SK-N-SH (cell line): ENCODE data around the gene LTBP2. TPM values are rescaled to one million over a fixed set of nuclear protein-coding genes. Genes with fewer than 3 reads are reported as not detected.

Source experiments
- CTCF ChIA-PET: fragments of 300-600, 350-600 bp; formaldehyde crosslinking; extraction: SDS; loops from one replicate; lab custom pipeline; 2021; lab: Yijun Ruan, JAX
- POLR2A ChIA-PET: fragments of 350-600 bp; sonication (Branson Sonifier 250); formaldehyde crosslinking; extraction: SDS; loops from one replicate; lab custom pipeline; 2020; ENCODE audit warnings: antibody characterized with exemption, inconsistent platforms; lab: Yijun Ruan, JAX
- DNase-seq: peaks from one replicate; pipeline ENCODE4 v3.0.0; 2012
- H2AFZ ChIP-seq: fragments of 200-600 bp; sonication (generic); 2 replicates; pipeline ENCODE4 v1.8.1; 2016; ENCODE audit warnings: antibody characterized with exemption, mild to moderate bottlenecking, low read depth
- H3F3A ChIP-seq: fragments of 200-600 bp; sonication (generic); replicated peaks from 2 replicates; pipeline ENCODE3; 2016; ENCODE audit warnings: antibody characterized with exemption, mild to moderate bottlenecking; ENCODE audit not compliant: insufficient read depth
- H3K27ac ChIP-seq, 2 experiments: fragments of 200-500 bp in 1 of 2; fragments of 200-600 bp in 1 of 2; sonication (Bioruptor generic) in 1 of 2; sonication (generic), shearing (Covaris generic) in 1 of 2; 2 replicates each; pipeline versions ENCODE4 v1.5.1 to v1.6.1; 2014 to 2016; ENCODE audit warnings: low read depth in 2 of 2, inconsistent platforms in 1 of 2, low read length in 1 of 2, mild to moderate bottlenecking in 1 of 2, mixed read lengths in 1 of 2
- H3K27me3 ChIP-seq: fragments of 200-600 bp; sonication (generic), shearing (Covaris generic); 2 replicates; pipeline ENCODE4 v1.6.1; 2016; ENCODE audit warnings: mixed run types; ENCODE audit not compliant: insufficient read depth
- H3K36me3 ChIP-seq, 2 experiments: fragments of 200-500 bp in 1 of 2; fragments of 200-600 bp in 1 of 2; sonication (Bioruptor generic) in 1 of 2; sonication (generic) in 1 of 2; replicated peaks in 1 of 2; 2 replicates each; pipeline versions ENCODE3 to v1.5.1; 2014 to 2016; ENCODE audit warnings: low read length in 1 of 2, mild to moderate bottlenecking in 1 of 2; ENCODE audit not compliant: insufficient read depth in 2 of 2, control insufficient read depth in 1 of 2
- H3K4me1 ChIP-seq, 2 experiments: fragments of 200-500 bp in 1 of 2; fragments of 200-600 bp in 1 of 2; sonication (Bioruptor generic) in 1 of 2; sonication (generic), shearing (Covaris generic) in 1 of 2; 2 replicates each; pipeline versions ENCODE4 v1.5.1 to v1.6.1; 2014 to 2016; ENCODE audit warnings: low read depth in 1 of 2, low read length in 1 of 2, mixed run types in 1 of 2; ENCODE audit not compliant: insufficient read depth in 2 of 2, control insufficient read depth in 1 of 2
- H3K4me2 ChIP-seq: fragments of 200-600 bp; sonication (generic), shearing (Covaris generic); 2 replicates; pipeline ENCODE4 v1.6.1; 2017; ENCODE audit warnings: mixed run types
- H3K4me3 ChIP-seq, 2 experiments: fragments of 200-500 bp in 1 of 2; fragments of 200-600 bp in 1 of 2; sonication (Bioruptor generic) in 1 of 2; sonication (generic), shearing (Covaris generic) in 1 of 2; 2 replicates each; pipeline versions ENCODE4 v1.5.1 to v1.8.1; 2014 to 2016; ENCODE audit warnings: low read depth in 2 of 2, inconsistent platforms in 1 of 2, low read length in 1 of 2, mild to moderate bottlenecking in 1 of 2, mixed read lengths in 1 of 2, moderate library complexity in 1 of 2
- H3K79me2 ChIP-seq: fragments of 200-600 bp; sonication (generic); 2 replicates; pipeline ENCODE4 v1.8.1; 2017; ENCODE audit warnings: mild to moderate bottlenecking; ENCODE audit not compliant: insufficient read depth
- H3K9ac ChIP-seq: fragments of 200-600 bp; sonication (generic); 2 replicates; pipeline ENCODE4 v1.6.1; 2017; ENCODE audit warnings: mixed run types
- H3K9me2 ChIP-seq: fragments of 200-600 bp; sonication (generic); 2 replicates; pipeline ENCODE4 v1.6.1; 2017; ENCODE audit warnings: mixed run types
- H3K9me3 ChIP-seq: fragments of 200-600 bp; sonication (generic); 2 replicates; pipeline ENCODE4 v1.6.1; 2017; ENCODE audit warnings: mixed run types, mild to moderate bottlenecking, moderate library complexity
- H4K20me1 ChIP-seq: fragments of 200-600 bp; sonication (generic); 2 replicates; pipeline ENCODE4 v1.6.1; 2017; ENCODE audit warnings: mild to moderate bottlenecking, mixed run types; ENCODE audit not compliant: insufficient read depth
- CHD2 ChIP-seq: fragments of 150-350 bp; IDR thresholded peaks from 2 replicates; pipeline ENCODE4 v1.6.1; 2018; ENCODE audit warnings: low read length; ENCODE audit not compliant: partially characterized antibody
- FOXJ3 ChIP-seq: sonication (generic); formaldehyde crosslinking; IDR thresholded peaks from 2 replicates; pipeline ENCODE4 v1.5.1; 2020; ENCODE audit warnings: mild to moderate bottlenecking, missing genetic modification reagents
- GABPA ChIP-seq: IDR thresholded peaks from 2 replicates; pipeline ENCODE4 v1.4.0; 2012; ENCODE audit warnings: low read depth, mild to moderate bottlenecking
- JUND ChIP-seq: IDR thresholded peaks from 2 replicates; pipeline ENCODE4 v1.4.0; 2012
- NRF1 ChIP-seq: IDR thresholded peaks from 2 replicates; pipeline ENCODE4 v1.6.1; 2012; ENCODE audit warnings: low read depth, mild to moderate bottlenecking, low read length
- SIN3A ChIP-seq: IDR thresholded peaks from 2 replicates; pipeline ENCODE4 v1.6.1; 2012; ENCODE audit warnings: low read depth, mild to moderate bottlenecking, low read length, moderate library complexity, borderline replicate concordance
- TAF1 ChIP-seq: IDR thresholded peaks from 2 replicates; pipeline ENCODE4 v1.6.1; 2012; ENCODE audit warnings: low read depth, mild to moderate bottlenecking, low read length, moderate library complexity, borderline replicate concordance
- USF2 ChIP-seq: fragments of 150-350 bp; IDR thresholded peaks from 2 replicates; pipeline ENCODE4 v1.6.1; 2017; ENCODE audit warnings: antibody characterized with exemption, low read length, low read depth, borderline replicate concordance
- WGBS: methylation state at CpG from one replicate; pipeline ENCODE4 v1.1.6; 2017; ENCODE audit warnings: low lambda C conversion rate; 5-methylcytosine and 5-hydroxymethylcytosine counted together
- polyA plus RNA-seq, 3 experiments: library from polyadenylated mRNA; depleted of rRNA; stranded (reverse); fragments of >200 nt; gene quantifications; 2 replicates each; pipeline ENCODE4 v1.2.3, GENCODE V29; 2012
- TF ChIP-seq, protein P1 (sequence below): IDR thresholded peaks from 2 replicates; pipeline ENCODE4 v1.4.0; 2012; ENCODE audit warnings: low read depth, borderline replicate concordance
- TF ChIP-seq, protein P2 (sequence below): IDR thresholded peaks from 2 replicates; pipeline ENCODE4; 2012

Gene LTBP2
- polyA plus RNA-seq, 1 of the 3 experiments (the other 2 are of a cell fraction): 58.8 TPM

DNA sequence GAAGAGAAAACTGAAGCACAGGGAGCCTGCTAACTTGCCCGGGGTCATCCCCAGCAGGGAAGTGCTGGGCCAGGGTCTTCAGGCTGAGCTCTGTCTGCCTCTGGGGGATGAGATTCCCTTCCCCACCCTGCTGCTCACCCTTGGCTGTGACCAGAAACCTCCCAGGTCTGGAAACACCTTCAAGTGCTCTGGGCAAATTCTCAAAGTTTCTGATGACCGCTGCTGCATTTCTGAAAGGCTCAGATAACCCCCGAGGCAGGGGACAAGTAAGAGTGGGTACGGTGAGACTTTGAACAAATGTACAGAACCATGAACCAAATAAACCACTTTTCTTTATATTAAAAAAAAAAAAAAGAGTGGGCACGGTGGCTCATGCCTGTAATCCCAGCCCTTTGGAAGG lies 41.3 kb downstream of the LTBP2 start:
- 86% methylated on average over 5 of the region's 5 CpGs for WGBS

DNA sequence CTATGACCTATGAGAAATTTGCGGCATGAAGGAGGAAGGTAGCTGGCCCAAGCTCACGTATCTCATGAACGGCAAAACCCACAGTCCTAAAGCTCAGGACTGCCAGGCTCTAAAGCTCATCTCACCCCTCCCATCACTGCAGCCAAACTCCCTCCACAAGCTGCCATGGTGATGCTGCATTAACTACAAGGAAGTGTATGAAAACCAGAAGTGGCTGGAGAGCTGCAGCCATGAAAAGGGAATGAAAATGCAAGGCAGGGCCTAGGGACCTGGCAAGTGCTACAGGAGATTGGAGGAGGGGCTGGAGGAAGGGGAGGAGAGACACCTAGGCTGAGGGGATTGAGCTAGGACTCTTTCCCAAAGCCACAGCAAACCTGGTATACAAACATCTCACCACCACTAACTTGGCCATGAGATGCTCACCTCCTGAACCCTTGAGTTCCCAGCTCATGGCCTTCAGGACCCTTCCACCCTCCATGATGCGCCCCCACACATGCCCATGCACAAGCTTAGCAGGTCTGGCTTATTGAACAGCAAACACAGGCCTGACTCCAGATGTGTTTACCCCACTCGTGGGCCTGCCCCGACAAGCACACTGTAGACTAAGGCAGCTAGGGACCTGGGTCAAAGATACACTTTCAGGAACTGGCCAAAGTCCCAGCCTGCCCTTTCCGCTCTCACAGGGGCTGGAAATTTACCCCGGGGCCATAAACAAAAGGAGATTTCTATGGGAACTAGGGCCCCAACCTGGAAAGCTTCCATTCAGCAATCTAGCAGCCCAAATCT lies 42.0 kb downstream of the LTBP2 start:
- CTCF ChIA-PET: interaction anchor here (0.8 to 10.8 kb wide), 12 partner anchors 9 to 68 kb away, joined by 3 to 68 read pairs (median 4); partner anchors contain the start of gene LTBP2
- H3K9ac ChIP-seq: 0 out of 2 replicates have a peak overlapping the region, but pooled peaks have one; percentile 68
- DNase-seq: no peak
- H3K4me3 ChIP-seq: no peak overlapping the region
- no peaks in the 10 kb centered on the region for H3K9me2 ChIP-seq
- no peaks in the 10 kb centered on the region for H4K20me1 ChIP-seq
- H3F3A ChIP-seq: peaks cover 41% of the 10 kb centered on the region
- H3K4me2 ChIP-seq: peak overlapping the region; percentile 25; the same call in 1 of the 2 replicates
- H3K27me3 ChIP-seq: no peaks in the 10 kb centered on the region
- peaks cover 53 to 90% of the 10 kb centered on the region in 2 experiments for H3K4me1 ChIP-seq
- no peak overlapping the region for H2AFZ ChIP-seq
- TF ChIP-seq FOXJ3 (CRISPR knock-in tag): 0 out of 2 replicates have a peak, but pooled peaks have one; percentile 7
- TF ChIP-seq, protein P1, sequence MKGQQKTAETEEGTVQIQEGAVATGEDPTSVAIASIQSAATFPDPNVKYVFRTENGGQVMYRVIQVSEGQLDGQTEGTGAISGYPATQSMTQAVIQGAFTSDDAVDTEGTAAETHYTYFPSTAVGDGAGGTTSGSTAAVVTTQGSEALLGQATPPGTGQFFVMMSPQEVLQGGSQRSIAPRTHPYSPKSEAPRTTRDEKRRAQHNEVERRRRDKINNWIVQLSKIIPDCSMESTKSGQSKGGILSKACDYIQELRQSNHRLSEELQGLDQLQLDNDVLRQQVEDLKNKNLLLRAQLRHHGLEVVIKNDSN: no peak
- TF ChIP-seq, all 33 proteins: peak for 1
- peak overlapping the region; percentile 92 to 97 for H3K27ac ChIP-seq
- peaks cover 11 to 14% of the 10 kb centered on the region in 2 experiments for H3K36me3 ChIP-seq
- WGBS: 67% methylated on average over 8 of the region's 8 CpGs
- no peaks in the 10 kb centered on the region for H3K9me3 ChIP-seq
- POLR2A ChIA-PET: interaction anchor here (0.6 to 1.8 kb wide), 4 partner anchors 13 to 27 kb away, joined by 3 to 6 read pairs (median 4); no protein-coding TSS in a partner anchor
- H3K79me2 ChIP-seq: peaks cover 80% of the 10 kb centered on the region

More for the DNA sequence above, 41.3 kb downstream of the LTBP2 start:
- Histone ChIP-seq H3K9me3 (no peaks in the 10 kb centered on the region), H3K36me3 (peaks cover 12% of the 10 kb centered on the region in 2 experiments), H3K9ac (peak overlapping the region; percentile 68; the same call in 1 of the 2 replicates), H2AFZ (no peak overlapping the region), H3K79me2 (peaks cover 80% of the 10 kb centered on the region), H3K27me3 (no peaks in the 10 kb centered on the region), H3K4me1 (peaks cover 57 to 95% of the 10 kb centered on the region in 2 experiments), H3K27ac (peak overlapping the region; percentile 92 to 97), H3K4me3 (no peak overlapping the region), H3K4me2 (0 out of 2 replicates have a peak overlapping the region, but pooled peaks have one; percentile 25), H4K20me1 (no peaks in the 10 kb centered on the region), H3F3A (peaks cover 46% of the 10 kb centered on the region), H3K9me2 (no peaks in the 10 kb centered on the region)
- CTCF ChIA-PET: interaction anchor here (0.8 to 10.8 kb wide), 7 partner anchors 16 to 69 kb away, joined by 3 to 68 read pairs (median 31); partner anchors contain the start of gene LTBP2
- TF ChIP-seq CHD2 (peak; percentile 5), NRF1 (no peak), GABPA (no peak), USF2 (no peak), TAF1 (no peak), JUND (no peak), SIN3A (no peak)
- TF ChIP-seq, protein P2, sequence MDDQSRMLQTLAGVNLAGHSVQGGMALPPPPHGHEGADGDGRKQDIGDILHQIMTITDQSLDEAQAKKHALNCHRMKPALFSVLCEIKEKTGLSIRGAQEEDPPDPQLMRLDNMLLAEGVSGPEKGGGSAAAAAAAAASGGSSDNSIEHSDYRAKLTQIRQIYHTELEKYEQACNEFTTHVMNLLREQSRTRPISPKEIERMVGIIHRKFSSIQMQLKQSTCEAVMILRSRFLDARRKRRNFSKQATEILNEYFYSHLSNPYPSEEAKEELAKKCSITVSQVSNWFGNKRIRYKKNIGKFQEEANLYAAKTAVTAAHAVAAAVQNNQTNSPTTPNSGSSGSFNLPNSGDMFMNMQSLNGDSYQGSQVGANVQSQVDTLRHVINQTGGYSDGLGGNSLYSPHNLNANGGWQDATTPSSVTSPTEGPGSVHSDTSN: no peak
- no peak for DNase-seq
- POLR2A ChIA-PET: no interaction called here
